IMR-90 (cell line): ENCODE data around the gene FAM180A. TPM values are rescaled to one million over a fixed set of nuclear protein-coding genes. Genes with fewer than 3 reads are reported as not detected.

Source experiments
- ATAC-seq: fragments of 200-7000 bp; cut with Tn5 transposase; 2 replicates; pipeline ENCODE4 v1.9.1; 2020; ENCODE audit warnings: low read depth, mild to moderate bottlenecking, moderate library complexity
- BruUV-seq: library from RNA; stranded (reverse); fragments of 400-500 nt; replicated peaks from 2 replicates; lab custom pipeline; 2021; lab: Mats Ljungman, UMichigan
- CTCF ChIA-PET: fragments of 300-600 bp; formaldehyde crosslinking; extraction: SDS; loops from one replicate; lab custom pipeline; 2021; ENCODE audit warnings: antibody characterized with exemption; lab: Yijun Ruan, JAX
- POLR2A ChIA-PET: fragments of 300-600 bp; sonication (Branson Sonifier 250); formaldehyde crosslinking; loops from one replicate; lab custom pipeline; 2022; ENCODE audit warnings: antibody characterized with exemption; ENCODE audit not compliant: unreplicated experiment; lab: Charles Lee
- DNase-seq: peaks from one replicate; pipeline ENCODE4 v3.0.0; 2013
- H2AFZ ChIP-seq: replicated peaks from 2 replicates; pipeline ENCODE3; 2013; ENCODE audit warnings: low read length, mild to moderate bottlenecking; ENCODE audit not compliant: poor library complexity
- H2AK5ac ChIP-seq: 2 replicates; pipeline ENCODE4 v1.6.1; 2013; ENCODE audit warnings: low read depth, low read length, inconsistent platforms
- H2AK9ac ChIP-seq: replicated peaks from 2 replicates; pipeline ENCODE3; 2013; ENCODE audit warnings: mild to moderate bottlenecking, low read depth, low read length, moderate library complexity; ENCODE audit not compliant: poor library complexity
- H2BK120ac ChIP-seq: 2 replicates; pipeline ENCODE4 v1.6.1; 2013; ENCODE audit warnings: low read depth, low read length, inconsistent platforms
- H2BK15ac ChIP-seq: 3 replicates; pipeline ENCODE4 v1.6.1; 2013; ENCODE audit warnings: low read depth, low read length, inconsistent platforms
- H2BK20ac ChIP-seq: 2 replicates; pipeline ENCODE4 v1.6.1; 2013; ENCODE audit warnings: low read depth, mild to moderate bottlenecking, inconsistent platforms, low read length, moderate library complexity
- H2BK5ac ChIP-seq: 2 replicates; pipeline ENCODE4 v1.6.1; 2013; ENCODE audit warnings: mild to moderate bottlenecking, low read depth, low read length, inconsistent platforms; ENCODE audit not compliant: poor library complexity, severe bottlenecking
- H3K14ac ChIP-seq: replicated peaks from 2 replicates; pipeline ENCODE4 v1.6.1; 2013; ENCODE audit warnings: low read depth, low read length, inconsistent platforms
- H3K18ac ChIP-seq: 2 replicates; pipeline ENCODE4 v1.6.1; 2013; ENCODE audit warnings: low read depth, low read length, control low read depth
- H3K23ac ChIP-seq: 2 replicates; pipeline ENCODE4 v1.6.1; 2013; ENCODE audit warnings: low read depth, low read length, inconsistent platforms
- H3K27ac ChIP-seq: 2 replicates; pipeline ENCODE4 v1.5.1; 2013; ENCODE audit warnings: mild to moderate bottlenecking, control low read depth, low read length; ENCODE audit not compliant: insufficient read depth
- H3K27me3 ChIP-seq: 2 replicates; pipeline ENCODE4 v1.6.1; 2013; ENCODE audit warnings: low read length; ENCODE audit not compliant: control insufficient read depth, insufficient read depth
- H3K36me3 ChIP-seq: 2 replicates; pipeline ENCODE4 v1.6.1; 2013; ENCODE audit warnings: low read length, mixed read lengths; ENCODE audit not compliant: control insufficient read depth, insufficient read depth
- H3K4ac ChIP-seq: 2 replicates; pipeline ENCODE4 v1.6.1; 2013; ENCODE audit warnings: low read depth, low read length, inconsistent platforms
- H3K4me1 ChIP-seq: 2 replicates; pipeline ENCODE4 v1.6.1; 2013; ENCODE audit warnings: low read length, mixed read lengths; ENCODE audit not compliant: control insufficient read depth, insufficient read depth
- H3K4me2 ChIP-seq: 2 replicates; pipeline ENCODE4 v1.6.1; 2013; ENCODE audit warnings: low read depth, mild to moderate bottlenecking, control low read depth, low read length, moderate library complexity
- H3K4me3 ChIP-seq: 2 replicates; pipeline ENCODE4 v1.5.1; 2013; ENCODE audit warnings: low read depth, mild to moderate bottlenecking, control low read depth, low read length, moderate library complexity; ENCODE audit not compliant: insufficient read depth
- H3K56ac ChIP-seq: 2 replicates; pipeline ENCODE4 v1.6.1; 2013; ENCODE audit warnings: low read length, inconsistent platforms; ENCODE audit not compliant: insufficient read depth; ENCODE audit errors: extremely low read depth
- H3K79me1 ChIP-seq, 2 experiments: 2 replicates each; pipeline ENCODE4 v1.6.1; 2013; ENCODE audit warnings: low read length in 2 of 2, inconsistent platforms in 1 of 2, low read depth in 1 of 2
- H3K9ac ChIP-seq: 2 replicates; pipeline ENCODE4 v1.6.1; 2013; ENCODE audit warnings: low read depth, low read length, control low read depth
- H3K9me1 ChIP-seq: 2 replicates; pipeline ENCODE4 v1.6.1; 2013; ENCODE audit warnings: low read length, inconsistent platforms; ENCODE audit not compliant: insufficient read depth
- H3K9me3 ChIP-seq: 2 replicates; pipeline ENCODE4 v1.6.1; 2013; ENCODE audit warnings: low read length; ENCODE audit not compliant: control insufficient read depth, insufficient read depth
- H4K20me1 ChIP-seq: 2 replicates; pipeline ENCODE4 v1.6.1; 2013; ENCODE audit warnings: low read length, inconsistent platforms; ENCODE audit not compliant: insufficient read depth
- H4K5ac ChIP-seq: 2 replicates; pipeline ENCODE4 v1.6.1; 2013; ENCODE audit warnings: mild to moderate bottlenecking, low read depth, low read length, control low read depth
- H4K8ac ChIP-seq, 2 experiments: 2 replicates each; pipeline ENCODE4 v1.6.1; 2013; ENCODE audit warnings: low read depth in 2 of 2, low read length in 2 of 2, control low read depth in 1 of 2, inconsistent platforms in 1 of 2
- H4K91ac ChIP-seq: 2 replicates; pipeline ENCODE4 v1.6.1; 2013; ENCODE audit warnings: low read depth, low read length, inconsistent platforms; ENCODE audit not compliant: insufficient read depth
- BHLHE40 ChIP-seq: fragments of 150-350 bp; IDR thresholded peaks from 2 replicates; pipeline ENCODE4 v1.6.1; 2016; ENCODE audit warnings: mild to moderate bottlenecking, low read depth, low read length
- CEBPB ChIP-seq: IDR thresholded peaks from 2 replicates; pipeline ENCODE4 v1.6.1; 2012; ENCODE audit warnings: low read depth, low read length, improper control_type of control experiment
- CHD1 ChIP-seq: IDR thresholded peaks from 2 replicates; pipeline ENCODE4 v1.6.1; 2012; ENCODE audit warnings: low read depth, low read length, improper control_type of control experiment
- CTCF ChIP-seq: conservative IDR thresholded peaks from 2 replicates; pipeline ENCODE4 v1.5.1; 2012; ENCODE audit warnings: mild to moderate bottlenecking, low read depth, low read length, improper control_type of control experiment
- ELK1 ChIP-seq: fragments of 150-350 bp; IDR thresholded peaks from 2 replicates; pipeline ENCODE4 v1.6.1; 2016; ENCODE audit warnings: low read depth, mild to moderate bottlenecking, low read length, moderate library complexity, borderline replicate concordance
- FOS ChIP-seq: fragments of 150-350 bp; IDR thresholded peaks from 2 replicates; pipeline ENCODE4 v1.6.1; 2016; ENCODE audit warnings: low read depth, low read length
- MAFK ChIP-seq: IDR thresholded peaks from 2 replicates; pipeline ENCODE4 v1.6.1; 2012; ENCODE audit warnings: low read depth, low read length, improper control_type of control experiment
- MXI1 ChIP-seq: IDR thresholded peaks from 2 replicates; pipeline ENCODE4 v1.6.1; 2012; ENCODE audit warnings: low read depth, mild to moderate bottlenecking, low read length, moderate library complexity, borderline replicate concordance
- NFE2L2 ChIP-seq: fragments of 150-350 bp; IDR thresholded peaks from 2 replicates; pipeline ENCODE4 v1.6.1; 2016; ENCODE audit warnings: low read depth, mild to moderate bottlenecking, low read length
- POLR2A ChIP-seq: IDR thresholded peaks from 2 replicates; pipeline ENCODE4 v1.6.1; 2012; ENCODE audit warnings: mild to moderate bottlenecking, low read depth, low read length
- RAD21 ChIP-seq: IDR thresholded peaks from 2 replicates; pipeline ENCODE4 v1.6.1; 2012; ENCODE audit warnings: low read length, improper control_type of control experiment
- RCOR1 ChIP-seq: IDR thresholded peaks from 2 replicates; pipeline ENCODE4 v1.6.1; 2012; ENCODE audit warnings: mild to moderate bottlenecking, low read length, improper control_type of control experiment; ENCODE audit not compliant: insufficient replicate concordance
- RFX5 ChIP-seq: IDR thresholded peaks from 2 replicates; pipeline ENCODE4 v1.8.0; 2012; ENCODE audit warnings: low read depth, mild to moderate bottlenecking, low read length, moderate library complexity
- SMC3 ChIP-seq: fragments of 150-350 bp; IDR thresholded peaks from 2 replicates; pipeline ENCODE4 v1.6.1; 2016; ENCODE audit warnings: low read depth, mild to moderate bottlenecking, antibody characterized with exemption, low read length, moderate library complexity
- USF2 ChIP-seq: fragments of 150-350 bp; IDR thresholded peaks from 2 replicates; pipeline ENCODE4 v1.6.1; 2017; ENCODE audit warnings: mild to moderate bottlenecking, antibody characterized with exemption, low read length, low read depth
- WGBS, 2 experiments: methylation state at CpG; one replicate each; pipeline versions ENCODE4 v1.1.5 to v1.1.7; 2013; ENCODE audit warnings: missing lambda C conversion rate in 2 of 2; ENCODE audit not compliant: insufficient read length in 1 of 2; ENCODE audit errors: extremely low coverage in 2 of 2; 5-methylcytosine and 5-hydroxymethylcytosine counted together
- dilution Hi-C: fragments of 300-500 bp; cut with HindIII; formaldehyde crosslinking; loops from one replicate; pipeline ENCODE4 v1.14.3; 2018; ENCODE audit warnings: low sequenced_read_pairs; ENCODE audit not compliant: unreplicated experiment
- in situ Hi-C: fragments of 300-500 bp; cut with MboI; formaldehyde crosslinking; loops from 3 replicates; pipeline ENCODE4 v1.14.3; 2019; ENCODE audit warnings: low sequenced_read_pairs, inconsistent platforms, mixed read lengths
- intact Hi-C: fragments of 100-400 bp; cut with micrococcal nuclease; formaldehyde crosslinking; loops from 2 replicates; pipeline ENCODE4 v1.10.0; 2022
- polyA plus RNA-seq, 3 experiments: library from polyadenylated mRNA; depleted of rRNA; stranded (reverse); fragments of >200 nt; gene quantifications; 2 replicates each; pipeline ENCODE4 v1.2.3, GENCODE V29; 2012; ENCODE audit warnings: low replicate concordance in 1 of 3
- total RNA-seq: library from RNA; depleted of rRNA; stranded (reverse); fragments of >200 nt; gene quantifications from 2 replicates; pipeline ENCODE4 v1.2.3, GENCODE V29; 2012

FAM180A gene
- total and polyA plus RNA-seq, 2 of the 4 experiments (the other 2 are of a cell fraction): 1.3 to 2.0 TPM

GRCh38 chr7:135748770-135749169 lies at the start of gene FAM180A (continued):
- TF ChIP-seq RCOR1 (no peak), CEBPB (no peak)

GRCh38 chr7:135798095-135798494 lies 49.5 kb upstream of the FAM180A start:
- Histone ChIP-seq H2BK15ac (no peak overlapping the region), H2AFZ (peak overlapping the region; percentile 12), H2AK9ac (no peak overlapping the region), H4K91ac (no peak overlapping the region), H3K79me1 (no peaks in the 10 kb centered on the region), H3K36me3 (no peaks in the 10 kb centered on the region), H2BK5ac (no peak overlapping the region), H3K9me3 (no peaks in the 10 kb centered on the region), H4K5ac (no peak overlapping the region), H3K14ac (no peak overlapping the region), H3K9ac (no peak overlapping the region), H2AK5ac (0 out of 2 replicates have a peak overlapping the region, but pooled peaks have one; percentile 2), H3K18ac (no peak overlapping the region), H4K8ac (no peak overlapping the region), H3K27ac (no peak overlapping the region), H3K4me1 (peaks cover 6% of the 10 kb centered on the region), H2BK20ac (no peak overlapping the region), H3K23ac (0 out of 2 replicates have a peak overlapping the region, but pooled peaks have one; percentile 64), H3K9me1 (no peaks in the 10 kb centered on the region), H3K4me3 (no peak overlapping the region), H3K4ac (no peak overlapping the region), H3K27me3 (no peaks in the 10 kb centered on the region), H2BK120ac (no peak overlapping the region), H3K56ac (no peak overlapping the region), H4K20me1 (no peaks in the 10 kb centered on the region), H3K4me2 (no peak overlapping the region)
- ATAC-seq: no peak
- dilution Hi-C loops (no loop called here), intact Hi-C loops (loop anchor here (5.0 kb wide), 1 partner anchor 516 kb away; no protein-coding TSS in a partner anchor), in situ Hi-C loops (no loop called here)
- CTCF ChIA-PET: interaction anchor here (1.3 to 1.7 kb wide), 2 partner anchors 84 to 125 kb away, joined by 3 to 9 read pairs; no protein-coding TSS in a partner anchor
- no TSS peak for BruUV-seq
- POLR2A ChIA-PET: no interaction called here
- WGBS, 2 experiments: no CpG with 5 or more reads among the region's 4 CpGs
- DNase-seq: no peak
- TF ChIP-seq MAFK (no peak), NFE2L2 (no peak), POLR2A (no peak), SMC3 (no peak), FOS (no peak), RAD21 (no peak), CHD1 (no peak), CTCF (no peak), BHLHE40 (no peak), MXI1 (no peak), USF2 (no peak), RFX5 (no peak), CEBPB (no peak), ELK1 (no peak)
